Panc1 (cell line): ENCODE data around the gene SH3RF2. TPM values are rescaled to one million over a fixed set of nuclear protein-coding genes. Genes with fewer than 3 reads are reported as not detected.

Experiments
- ATAC-seq: fragments of 200-7000 bp; cut with Tn5 transposase; 2 replicates; pipeline ENCODE4 v1.9.1; 2020; ENCODE audit warnings: mild to moderate bottlenecking, moderate library complexity
- BruUV-seq: library from RNA; stranded (reverse); fragments of 400-500 nt; replicated peaks from 2 replicates; lab custom pipeline; 2021; lab: Mats Ljungman, UMichigan
- CTCF ChIA-PET: fragments of 300-600 bp; sonication (Branson Sonifier 250); formaldehyde crosslinking; loops from one replicate; lab custom pipeline; 2022; ENCODE audit warnings: antibody characterized with exemption; lab: Charles Lee
- POLR2A ChIA-PET: fragments of 300-600 bp; sonication (Branson Sonifier 250); formaldehyde crosslinking; loops from one replicate; lab custom pipeline; 2022; ENCODE audit warnings: antibody characterized with exemption; lab: Charles Lee
- DNase-seq: peaks from one replicate; pipeline ENCODE4 v3.0.0-alpha.2; 2010; ENCODE audit warnings: low read depth, low spot score
- H3K27ac ChIP-seq: 2 replicates; pipeline ENCODE4 v1.5.1; 2011; ENCODE audit warnings: mild to moderate bottlenecking, low read length, inconsistent platforms
- H3K27me3 ChIP-seq: fragments of 200-500 bp; sonication (Bioruptor generic); 2 replicates; pipeline ENCODE4 v1.6.0; 2014; ENCODE audit warnings: low read length, inconsistent platforms; ENCODE audit not compliant: control insufficient read depth, insufficient read depth
- H3K36me3 ChIP-seq: fragments of 200-500 bp; sonication (Bioruptor generic); 2 replicates; pipeline ENCODE4 v1.5.1; 2014; ENCODE audit warnings: inconsistent platforms, mild to moderate bottlenecking, low read length, moderate library complexity; ENCODE audit not compliant: control insufficient read depth, insufficient read depth
- H3K4me1 ChIP-seq: 2 replicates; pipeline ENCODE4 v1.5.1; 2011; ENCODE audit warnings: inconsistent platforms, mild to moderate bottlenecking, low read length, moderate library complexity; ENCODE audit not compliant: control insufficient read depth, insufficient read depth
- H3K4me3 ChIP-seq, 2 experiments: 2 replicates each; pipeline ENCODE4 v1.5.1; 2011 to 2012; ENCODE audit warnings: low read depth in 2 of 2, low read length in 2 of 2, mild to moderate bottlenecking in 2 of 2, inconsistent platforms in 1 of 2, moderate library complexity in 1 of 2
- H3K9me3 ChIP-seq: fragments of 200-500 bp; sonication (Bioruptor generic); 2 replicates; pipeline ENCODE4 v1.5.1; 2014; ENCODE audit warnings: low read depth, mild to moderate bottlenecking, inconsistent platforms, low read length, moderate library complexity; ENCODE audit not compliant: control insufficient read depth, insufficient read depth
- POLR2AphosphoS5 ChIP-seq: IDR thresholded peaks from 2 replicates; pipeline ENCODE4 v1.6.1; 2012; ENCODE audit warnings: mild to moderate bottlenecking, low read depth, low read length, moderate library complexity
- REST ChIP-seq, 2 experiments: IDR thresholded peaks; 2 replicates each; pipeline ENCODE4 v1.6.1; 2011 to 2012; ENCODE audit warnings: low read depth in 2 of 2, control low read depth in 1 of 2, low read length in 1 of 2, mild to moderate bottlenecking in 1 of 2, moderate library complexity in 1 of 2; ENCODE audit not compliant: insufficient read depth in 1 of 2
- SIN3A ChIP-seq: IDR thresholded peaks from 2 replicates; pipeline ENCODE4 v1.6.1; 2012; ENCODE audit warnings: low read depth, mild to moderate bottlenecking, low read length, moderate library complexity, borderline replicate concordance; ENCODE audit not compliant: insufficient read depth
- TCF7L2 ChIP-seq: IDR thresholded peaks from 2 replicates; pipeline ENCODE4 v1.6.1; 2011; ENCODE audit warnings: mild to moderate bottlenecking, low read depth, low read length, inconsistent platforms
- in situ Hi-C: cut with HindIII; loops from 2 replicates; pipeline ENCODE4 v1.10.0; 2016; ENCODE audit warnings: low sequenced_read_pairs, low pct_unique_long_range_greater_than_20kb
- intact Hi-C: fragments of 100-400 bp; cut with micrococcal nuclease; formaldehyde crosslinking; loops from one replicate; pipeline ENCODE4 v1.10.0; 2022; ENCODE audit not compliant: unreplicated experiment
- total RNA-seq: library from RNA; stranded (reverse); gene quantifications from one replicate; pipeline ENCODE4 v1.2.1, GENCODE V29; 2021; ENCODE audit not compliant: unreplicated experiment
- TF ChIP-seq, protein P1 (sequence below): fragments of 450-650 bp; IDR thresholded peaks from 2 replicates; pipeline ENCODE4 v1.5.1; 2017; ENCODE audit warnings: mild to moderate bottlenecking

The SH3RF2 gene
- total RNA-seq, 1 experiment from 2014 or later: 23.1 TPM

DNA sequence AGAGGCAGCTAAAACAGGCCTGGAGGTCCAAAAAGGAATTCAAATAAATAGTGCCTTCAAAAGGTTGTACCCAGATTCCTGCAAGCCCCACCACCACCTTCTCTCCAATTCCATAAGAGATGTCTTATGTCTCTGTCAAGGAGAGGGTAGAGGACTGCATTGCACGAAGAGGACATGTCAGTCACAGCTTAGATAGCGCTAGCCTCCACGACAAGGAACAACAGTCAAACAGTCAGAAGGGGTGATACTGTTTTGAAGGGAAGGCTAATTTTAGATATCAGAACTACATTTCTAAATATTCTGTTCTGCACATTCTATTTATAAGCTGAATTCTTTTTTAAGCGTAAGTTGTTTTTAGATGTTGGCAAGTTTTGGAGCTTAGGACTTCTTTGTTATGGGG lies 134.8 kb downstream of the SH3RF2 start:
- intact Hi-C loops (no loop called here), in situ Hi-C loops (no loop called here)
- Histone ChIP-seq H3K9me3 (no peaks in the 10 kb centered on the region), H3K4me1 (no peaks in the 10 kb centered on the region), H3K27ac (no peak overlapping the region), H3K4me3 (no peak overlapping the region), H3K36me3 (no peaks in the 10 kb centered on the region), H3K27me3 (no peaks in the 10 kb centered on the region)
- no peak for TF ChIP-seq TCF7L2
- TF ChIP-seq, protein P1, sequence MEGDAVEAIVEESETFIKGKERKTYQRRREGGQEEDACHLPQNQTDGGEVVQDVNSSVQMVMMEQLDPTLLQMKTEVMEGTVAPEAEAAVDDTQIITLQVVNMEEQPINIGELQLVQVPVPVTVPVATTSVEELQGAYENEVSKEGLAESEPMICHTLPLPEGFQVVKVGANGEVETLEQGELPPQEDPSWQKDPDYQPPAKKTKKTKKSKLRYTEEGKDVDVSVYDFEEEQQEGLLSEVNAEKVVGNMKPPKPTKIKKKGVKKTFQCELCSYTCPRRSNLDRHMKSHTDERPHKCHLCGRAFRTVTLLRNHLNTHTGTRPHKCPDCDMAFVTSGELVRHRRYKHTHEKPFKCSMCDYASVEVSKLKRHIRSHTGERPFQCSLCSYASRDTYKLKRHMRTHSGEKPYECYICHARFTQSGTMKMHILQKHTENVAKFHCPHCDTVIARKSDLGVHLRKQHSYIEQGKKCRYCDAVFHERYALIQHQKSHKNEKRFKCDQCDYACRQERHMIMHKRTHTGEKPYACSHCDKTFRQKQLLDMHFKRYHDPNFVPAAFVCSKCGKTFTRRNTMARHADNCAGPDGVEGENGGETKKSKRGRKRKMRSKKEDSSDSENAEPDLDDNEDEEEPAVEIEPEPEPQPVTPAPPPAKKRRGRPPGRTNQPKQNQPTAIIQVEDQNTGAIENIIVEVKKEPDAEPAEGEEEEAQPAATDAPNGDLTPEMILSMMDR: no peak
- TF ChIP-seq REST (IDR thresholded peaks at IDR 0.05; ENCODE audit: insufficient read depth in 1 of 2, low read depth in 2 of 2, low read length in 1 of 2): no peak
- TF ChIP-seq SIN3A: no peak
- no peak for TF ChIP-seq POLR2AphosphoS5
- POLR2A ChIA-PET: no interaction called here
- DNase-seq: no peak
- BruUV-seq: no TSS peak
- no peak for ATAC-seq
- CTCF ChIA-PET: interaction anchor here (0.6 kb wide), 1 partner anchor 75 kb away, joined by 10 read pairs; no protein-coding TSS in a partner anchor

DNA sequence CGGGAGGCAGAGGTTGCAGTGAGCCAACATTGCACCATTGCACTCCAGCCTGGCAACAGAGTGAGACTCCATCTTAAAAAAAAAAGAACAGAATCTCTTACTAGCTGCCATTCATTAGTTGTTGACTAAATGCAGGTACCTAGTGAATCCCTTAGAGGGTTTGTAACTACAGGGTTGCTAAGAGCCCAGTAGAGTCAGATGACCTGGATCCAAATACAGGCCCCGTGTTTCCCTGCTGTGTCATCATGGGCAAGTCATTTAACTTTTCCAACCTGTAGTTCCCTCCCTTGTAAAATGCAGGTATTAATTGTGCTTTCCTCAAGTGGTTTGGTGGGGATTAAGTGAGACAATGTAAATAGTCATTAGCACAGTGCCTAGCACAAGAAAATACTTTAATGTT lies 136.2 kb downstream of the SH3RF2 start:
- no peak overlapping the region for H3K27ac ChIP-seq
- H3K27me3 ChIP-seq: no peaks in the 10 kb centered on the region
- no peaks in the 10 kb centered on the region for H3K4me1 ChIP-seq
- no peaks in the 10 kb centered on the region for H3K36me3 ChIP-seq
- no peak for DNase-seq
- no peak for ATAC-seq
- in situ Hi-C loops (no loop called here), intact Hi-C loops (no loop called here)
- no peaks in the 10 kb centered on the region for H3K9me3 ChIP-seq
- POLR2A ChIA-PET: no interaction called here
- BruUV-seq: no TSS peak
- CTCF ChIA-PET: no interaction called here
- H3K4me3 ChIP-seq: no peak overlapping the region
- TF ChIP-seq, protein P1: no peak
- TF ChIP-seq TCF7L2: no peak
- no peak for TF ChIP-seq SIN3A
- TF ChIP-seq POLR2AphosphoS5: no peak
- no peak for TF ChIP-seq REST (IDR thresholded peaks at IDR 0.05; ENCODE audit: insufficient read depth in 1 of 2, low read depth in 2 of 2, low read length in 1 of 2)
